RKO (cell line): Measurements from ENCODE around the gene NSMF.

ENCODE experiments used
- DNase-seq: peaks from one replicate; pipeline ENCODE4 v3.0.0-alpha.2; 2016; ENCODE audit warnings: low spot score

The NSMF gene

DNA sequence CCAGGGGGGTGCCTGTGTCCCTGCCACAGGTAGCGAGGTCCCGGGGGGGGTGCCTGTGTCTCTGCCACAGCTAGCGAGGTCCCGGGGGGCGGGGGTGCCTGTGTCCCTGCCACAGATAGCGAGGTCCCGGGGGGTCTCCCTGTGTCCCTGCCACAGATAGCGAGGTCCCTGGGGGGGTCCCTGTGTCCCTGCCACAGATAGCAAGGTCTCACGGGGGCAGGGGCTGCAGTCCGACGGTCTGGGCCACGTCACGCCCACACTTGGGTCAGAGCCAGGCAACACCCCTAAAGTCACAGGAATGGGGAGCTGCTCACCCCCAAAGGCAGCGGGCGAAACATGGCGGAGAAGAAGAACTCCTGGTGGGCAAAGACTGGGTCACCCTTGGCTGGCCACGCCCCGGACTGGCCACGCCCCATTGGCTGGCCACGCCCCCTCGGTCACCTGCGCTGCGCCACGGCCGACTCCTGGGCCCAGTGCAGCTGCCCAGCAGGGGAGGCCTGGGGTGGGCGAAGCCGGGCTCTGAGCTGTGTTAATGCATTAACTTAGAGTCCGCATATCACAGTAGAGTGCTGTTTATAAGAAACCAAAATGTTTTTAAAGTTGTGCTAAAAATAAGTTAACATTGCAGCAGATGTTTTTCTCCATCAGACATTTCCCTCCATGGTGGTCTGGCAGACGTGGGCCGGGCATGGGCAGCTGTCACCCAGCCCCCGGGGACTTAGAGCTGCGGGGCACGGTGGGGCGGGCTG, 29.0 kb downstream of the NSMF start:
- peak; percentile 44 for DNase-seq

DNA sequence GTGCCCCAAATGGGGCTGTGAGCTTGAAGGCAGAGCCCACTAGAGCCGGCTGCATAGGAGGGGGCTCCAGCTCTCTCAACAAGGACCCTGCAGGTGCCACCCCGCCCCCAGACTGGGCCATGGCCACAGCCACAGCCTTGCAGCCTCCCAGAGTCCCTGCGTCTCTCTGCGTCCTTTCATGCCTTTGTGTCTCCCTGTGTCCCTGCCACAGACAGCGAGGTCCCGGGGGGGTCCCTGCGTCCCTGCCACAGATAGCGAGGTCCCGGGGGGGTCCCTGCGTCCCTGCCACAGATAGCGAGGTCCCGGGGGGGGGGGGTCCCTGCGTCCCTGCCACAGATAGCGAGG, 29.6 kb downstream of the NSMF start:
- no peak for DNase-seq

DNA sequence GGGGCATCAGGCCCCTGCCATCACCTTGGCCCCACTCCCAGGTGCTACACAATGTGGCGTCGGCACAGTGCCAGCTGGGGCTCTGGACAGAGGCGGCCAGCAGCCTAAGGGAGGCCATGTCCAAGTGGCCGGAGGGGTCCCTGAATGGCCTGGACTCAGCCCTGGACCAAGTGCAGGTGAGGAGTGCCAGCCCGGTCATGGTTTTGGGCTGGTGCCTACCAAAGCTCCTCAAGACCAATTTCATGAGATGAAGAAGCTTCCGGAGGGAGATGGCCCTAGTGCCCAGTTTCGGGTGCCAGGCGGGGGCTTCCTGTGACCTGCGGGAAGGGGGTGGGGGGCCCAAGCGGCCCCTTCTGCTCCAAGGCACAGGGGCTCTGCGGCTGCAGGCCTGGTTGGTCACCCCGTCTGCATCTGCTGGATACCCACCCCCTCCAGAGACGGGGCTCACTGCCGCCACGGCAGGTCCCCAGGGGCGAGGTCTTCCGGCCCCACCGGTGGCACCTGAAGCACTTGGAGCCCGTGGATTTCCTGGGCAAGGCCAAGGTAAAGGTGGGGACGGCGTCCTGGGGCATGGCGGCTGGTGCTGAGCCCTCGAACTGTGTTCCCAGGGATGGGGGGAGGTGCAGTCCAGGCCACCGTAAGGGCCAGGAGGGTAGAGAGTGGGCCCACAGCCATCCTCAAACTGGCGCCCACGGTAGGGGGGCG, 30.1 kb downstream of the NSMF start:
- DNase-seq = no peak

DNA sequence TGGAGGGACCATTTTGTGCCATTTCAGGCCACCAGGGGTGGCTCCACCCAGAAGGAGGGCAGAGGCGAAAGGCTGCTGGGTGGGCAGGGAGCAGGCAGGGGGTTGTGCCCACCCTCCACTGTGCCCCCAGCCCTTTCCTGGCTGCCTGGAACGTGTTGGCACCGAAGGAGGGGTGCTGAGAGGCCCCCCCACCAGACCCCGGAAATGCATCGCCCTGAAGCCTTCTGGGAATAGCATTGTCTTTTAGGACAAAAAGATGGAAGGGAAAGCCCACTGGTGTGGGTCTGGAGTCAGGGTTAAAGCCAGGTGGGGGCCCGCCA, 30.9 kb downstream of the NSMF start:
- DNase-seq = no peak

DNA sequence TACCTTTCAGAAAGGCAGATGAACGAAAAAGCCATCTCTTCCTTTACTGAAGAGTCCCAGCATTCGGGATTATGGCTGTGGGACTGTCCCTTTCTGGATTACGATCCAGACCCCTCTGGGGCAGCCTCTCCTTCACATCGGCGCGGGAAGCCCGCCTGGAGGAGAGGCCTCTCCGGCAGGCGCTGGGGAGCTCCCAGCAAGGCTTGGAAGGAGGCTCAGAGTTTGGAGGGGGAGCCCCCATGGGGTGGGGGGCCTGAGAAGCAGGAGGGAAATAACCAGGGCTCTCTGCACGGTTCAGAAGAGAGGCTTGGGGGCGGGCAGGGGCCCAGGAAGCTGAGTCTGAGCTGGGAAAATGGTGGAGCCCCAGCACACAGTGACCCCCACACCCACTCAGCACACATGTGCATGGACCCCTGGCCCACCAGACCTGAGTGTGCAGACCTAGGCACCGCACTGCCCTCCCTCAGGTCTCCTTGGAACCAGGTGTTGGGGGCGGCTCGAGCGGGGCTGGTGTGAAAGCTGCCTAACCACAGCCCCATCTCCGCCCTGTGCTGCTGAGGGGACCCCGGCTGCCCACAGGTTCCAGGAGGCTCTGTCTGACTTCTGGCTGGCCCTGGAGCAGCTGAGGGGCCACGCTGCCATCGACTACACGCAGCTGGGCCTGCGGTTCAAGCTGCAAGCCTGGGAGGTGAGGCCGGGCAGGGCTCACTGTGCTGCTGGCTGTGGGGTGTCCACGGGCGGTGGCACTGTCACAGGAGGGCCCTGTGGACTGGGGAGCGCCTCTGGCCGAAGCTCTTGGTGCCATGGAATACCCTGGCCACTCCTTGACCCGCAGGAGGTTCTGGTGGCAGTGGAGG, 31.5 kb downstream of the NSMF start:
- DNase-seq = no peak

DNA sequence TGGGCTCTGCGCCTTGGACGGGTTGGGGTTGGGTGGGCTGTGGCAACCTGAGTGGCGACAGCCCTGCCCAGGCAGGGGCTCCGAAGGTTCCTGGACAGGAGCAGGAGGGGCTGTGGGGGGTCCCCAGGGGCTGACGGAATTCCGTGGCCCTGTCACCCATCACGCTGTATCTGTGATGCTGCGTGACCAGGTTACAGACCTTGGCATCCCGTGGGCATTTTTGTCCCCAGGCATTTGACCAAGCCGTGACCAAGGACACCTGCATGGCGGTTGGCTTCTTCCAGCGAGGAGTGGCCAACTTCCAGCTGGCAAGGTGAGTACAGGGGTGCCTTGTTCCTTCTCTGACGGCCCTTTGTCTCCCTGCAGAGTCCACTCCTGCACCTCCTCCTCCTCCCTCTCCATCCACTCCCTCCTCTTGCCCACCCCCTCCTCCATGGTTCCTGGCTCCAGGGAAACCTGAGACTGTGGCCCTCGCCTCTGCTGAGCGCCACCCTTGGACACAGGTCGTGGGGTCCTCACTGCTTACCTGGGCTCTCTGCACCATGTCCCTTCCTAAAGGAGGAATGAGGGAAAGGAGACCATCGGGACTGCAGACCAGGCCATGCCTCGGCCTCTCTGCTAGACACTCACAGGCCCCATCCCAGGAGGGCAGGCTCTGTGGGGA, 33.0 kb downstream of the NSMF start:
- DNase-seq = no peak

DNA sequence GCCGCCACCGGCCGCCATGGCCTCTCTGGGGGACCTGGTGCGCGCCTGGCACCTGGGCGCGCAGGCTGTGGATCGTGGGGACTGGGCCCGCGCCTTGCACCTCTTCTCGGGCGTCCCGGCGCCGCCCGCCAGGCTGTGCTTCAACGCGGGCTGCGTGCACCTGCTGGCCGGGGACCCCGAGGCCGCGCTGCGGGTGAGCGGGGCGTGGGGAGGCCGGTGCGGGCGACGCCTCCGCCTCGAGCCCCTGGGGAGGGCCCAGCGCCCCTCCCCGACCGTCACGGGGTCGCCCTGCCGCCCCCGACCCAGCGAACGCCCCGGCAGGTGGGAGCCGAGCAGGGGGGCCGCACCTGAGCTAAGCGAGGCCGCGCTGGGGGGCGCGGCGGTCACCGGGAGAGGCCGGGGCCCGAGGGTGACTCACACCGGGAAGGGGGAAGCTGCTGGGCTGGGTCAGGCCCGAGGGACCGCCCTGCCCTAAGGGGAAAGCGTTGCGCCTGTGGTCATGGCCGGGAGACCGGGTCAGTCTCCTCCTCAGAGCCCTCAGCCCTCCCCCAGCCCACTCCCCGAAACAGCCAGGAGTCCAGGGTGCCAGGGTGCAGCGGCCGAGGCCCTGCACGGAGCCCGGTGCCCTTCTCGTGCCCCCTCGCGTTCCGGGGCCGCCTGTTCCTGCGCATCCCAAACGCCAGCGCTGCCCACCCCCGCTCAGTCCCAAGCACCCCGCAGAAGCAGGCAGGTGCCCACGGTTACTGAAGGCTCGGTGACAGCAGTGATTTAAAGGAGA, 35.4 kb downstream of the NSMF start:
- peak; percentile 85 for DNase-seq

DNA sequence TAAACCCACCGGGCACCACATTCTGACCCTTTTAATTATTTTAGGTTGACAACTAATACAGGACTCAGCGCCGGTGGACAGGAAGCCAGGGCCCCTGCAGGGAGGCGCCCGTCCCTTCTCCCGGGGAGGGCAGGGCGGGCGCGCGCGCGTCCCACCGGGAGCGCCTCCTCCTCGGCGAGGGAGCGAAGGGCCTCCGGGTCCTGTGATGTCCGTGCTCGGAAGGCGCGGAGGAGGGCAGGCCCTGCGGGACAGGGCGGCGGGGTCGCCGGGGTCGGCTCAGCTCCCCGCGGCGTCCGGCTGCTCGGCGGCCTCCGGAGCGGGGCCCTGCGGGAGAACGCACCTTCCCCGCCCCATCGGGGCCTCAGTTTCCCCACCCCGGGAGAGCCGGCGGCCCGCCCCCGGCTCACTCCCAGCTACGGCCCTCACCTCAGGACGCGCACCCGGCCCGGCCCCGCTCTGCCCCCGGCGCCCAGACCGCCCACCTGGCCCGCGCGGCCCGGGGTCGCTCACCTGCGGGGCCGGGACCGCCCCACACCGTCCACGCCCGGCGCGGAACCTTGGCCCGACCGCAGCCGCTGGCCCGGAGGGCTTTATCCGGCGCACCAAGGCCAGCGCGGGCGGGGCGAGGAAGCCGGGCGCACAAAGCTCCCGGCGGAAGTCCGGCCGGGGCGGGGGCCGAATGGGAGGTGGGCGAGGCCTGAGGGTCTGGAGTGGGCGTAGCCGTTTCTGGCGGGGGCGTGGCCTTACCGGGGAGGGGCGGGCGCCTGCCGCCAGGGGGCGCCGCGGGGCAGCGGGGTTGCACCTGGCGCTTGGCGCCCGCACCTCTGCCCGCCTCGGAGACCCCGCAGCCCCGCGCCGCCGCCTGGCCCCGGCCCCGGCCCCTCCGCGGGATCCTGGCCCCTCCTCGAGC, 36.3 kb downstream of the NSMF start, which contains the start of the genes EXD3 and NOXA1:
Gene EXD3 (minus strand): TSS at position 559 of the 910 bp plus-strand sequence. CDS start 27,805 bp downstream, outside the sequence.
Gene NOXA1 (plus strand): TSS at position 790 of the 910 bp plus-strand sequence. CDS start 137 bp downstream, outside the sequence.
- DNase-seq = peak; percentile 96

DNA sequence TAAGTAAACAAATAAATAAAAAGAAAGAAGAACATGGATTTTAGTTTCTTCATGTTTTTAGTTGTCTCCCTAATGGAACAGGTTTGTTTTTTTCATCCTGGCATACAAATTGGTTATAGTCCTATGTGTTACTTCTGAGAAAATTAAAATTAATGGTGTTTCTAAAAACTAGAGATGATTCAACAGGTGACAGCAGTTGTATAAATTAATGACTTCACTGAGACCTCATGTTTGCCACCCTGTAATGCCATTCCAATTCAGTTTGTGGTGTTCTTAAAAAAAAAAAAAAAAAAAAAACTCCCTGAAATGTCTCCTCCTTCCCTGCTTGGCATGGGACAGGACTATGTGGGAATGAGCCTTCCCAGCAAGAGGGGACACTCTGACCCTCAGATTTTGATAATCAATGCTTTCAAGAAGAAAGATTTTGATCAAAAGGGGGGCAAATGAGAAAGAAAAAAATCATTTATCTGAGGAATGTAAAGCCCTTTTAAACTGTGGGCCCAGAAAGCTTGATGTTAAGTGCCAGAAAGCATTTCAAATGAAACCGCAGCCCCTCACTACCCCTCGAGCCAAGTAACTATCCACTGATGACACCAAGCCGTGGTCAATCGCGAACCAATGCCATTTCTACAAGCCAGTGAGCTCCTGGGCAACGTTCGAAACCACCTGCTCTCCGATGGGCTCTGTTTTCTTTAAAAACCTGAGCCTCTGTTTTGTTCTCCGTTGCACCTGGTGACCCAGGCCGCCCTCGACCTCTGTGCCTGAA, 37.1 kb downstream of the NSMF start:
- peak; percentile 60 for DNase-seq

DNA sequence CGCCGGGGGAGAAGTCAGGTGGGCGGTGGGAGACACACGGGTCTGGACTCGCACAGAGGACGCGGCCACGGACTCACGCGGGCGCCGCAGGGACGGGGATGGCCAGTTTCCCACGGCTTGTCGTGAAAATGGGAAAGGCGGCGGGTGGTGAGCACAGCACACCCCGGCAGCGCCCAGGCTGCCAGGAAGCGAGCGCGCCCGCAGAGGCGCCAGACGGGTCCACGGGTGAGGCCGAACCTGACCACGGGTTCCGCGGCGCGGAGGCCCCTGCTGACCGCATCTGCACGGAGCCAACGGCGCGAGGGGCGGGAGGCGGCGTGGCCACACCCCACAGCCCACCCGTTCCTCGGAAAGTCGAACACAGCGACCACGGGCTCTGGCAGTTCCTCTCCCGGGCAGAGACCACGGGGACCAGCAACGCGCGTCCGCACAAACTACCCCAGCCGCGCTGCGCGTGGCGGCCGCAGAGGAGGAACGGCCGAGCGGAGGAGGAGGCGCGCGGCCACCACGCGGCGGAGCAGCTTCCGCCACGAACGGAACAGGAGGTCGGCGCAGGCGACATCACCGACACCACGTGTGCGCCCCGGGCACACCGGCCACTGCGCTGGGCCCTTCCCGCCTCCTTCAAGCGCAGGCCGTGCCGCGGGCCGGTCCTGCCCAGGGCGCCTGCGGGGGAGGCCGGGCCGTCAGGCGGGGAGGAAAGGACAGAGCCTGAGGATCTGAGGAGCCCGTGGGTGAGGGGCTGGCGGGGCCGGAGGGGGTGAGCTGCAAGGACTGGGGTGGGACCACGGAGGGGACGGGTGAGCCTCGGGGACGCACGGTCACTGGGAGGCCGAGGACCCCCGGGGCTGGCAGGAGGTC, 41.7 kb downstream of the NSMF start:
- no peak for DNase-seq

DNA sequence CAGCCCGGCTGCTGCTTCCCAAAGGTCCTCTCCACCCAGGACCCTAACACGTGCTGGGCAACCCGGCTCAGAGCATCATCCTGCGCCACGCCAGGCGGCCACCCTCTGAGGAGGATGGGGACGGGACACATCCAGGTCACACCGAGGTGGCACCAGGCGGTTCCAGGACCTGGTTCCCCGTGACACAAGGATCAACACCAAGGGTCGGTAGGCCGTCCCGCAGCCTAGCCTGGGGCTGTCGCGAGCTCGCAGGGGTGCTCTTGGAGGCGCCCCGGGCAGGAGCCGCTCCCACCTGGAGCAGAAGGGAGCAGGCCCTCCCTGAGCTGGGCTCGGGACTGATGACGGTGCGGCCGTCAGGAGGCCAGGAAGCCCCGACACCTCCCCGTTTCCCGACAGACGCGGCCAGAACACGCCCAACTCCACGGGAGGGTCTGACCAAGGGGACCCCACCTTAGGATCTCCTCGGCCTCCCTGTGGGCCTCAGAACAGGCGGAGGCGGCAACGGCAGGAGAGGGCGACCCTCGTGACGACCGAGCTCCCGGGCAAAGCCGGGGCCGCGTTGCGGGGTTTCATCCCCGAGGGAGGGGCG, 42.5 kb downstream of the NSMF start:
- no peak for DNase-seq

DNA sequence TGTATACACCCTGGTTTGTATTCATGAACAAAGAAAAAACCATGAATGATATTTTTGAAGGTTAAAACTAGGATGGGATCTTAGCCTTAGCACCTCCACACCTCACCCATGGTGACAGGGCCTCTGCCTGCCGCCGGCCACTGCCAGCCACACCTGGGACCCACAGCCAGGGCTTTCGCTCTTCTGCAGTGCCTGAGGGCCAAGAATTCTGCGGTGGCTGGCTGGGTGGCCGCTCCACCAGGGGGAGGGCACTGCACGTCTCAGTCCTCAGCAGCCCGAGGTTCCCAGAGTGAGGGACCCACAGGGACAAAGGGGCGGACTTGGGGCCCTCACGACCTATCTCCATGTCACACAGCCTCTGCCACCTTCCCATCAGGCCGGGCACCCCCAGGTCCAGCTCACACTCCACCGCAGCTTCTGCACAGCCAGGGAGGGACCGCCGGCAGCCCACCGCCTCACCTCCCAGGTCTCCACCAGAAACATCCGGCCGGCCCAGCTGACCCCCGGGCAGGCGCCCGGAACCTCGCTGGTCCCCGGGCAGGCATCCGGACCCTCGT, 43.0 kb downstream of the NSMF start:
- DNase-seq = no peak

DNA sequence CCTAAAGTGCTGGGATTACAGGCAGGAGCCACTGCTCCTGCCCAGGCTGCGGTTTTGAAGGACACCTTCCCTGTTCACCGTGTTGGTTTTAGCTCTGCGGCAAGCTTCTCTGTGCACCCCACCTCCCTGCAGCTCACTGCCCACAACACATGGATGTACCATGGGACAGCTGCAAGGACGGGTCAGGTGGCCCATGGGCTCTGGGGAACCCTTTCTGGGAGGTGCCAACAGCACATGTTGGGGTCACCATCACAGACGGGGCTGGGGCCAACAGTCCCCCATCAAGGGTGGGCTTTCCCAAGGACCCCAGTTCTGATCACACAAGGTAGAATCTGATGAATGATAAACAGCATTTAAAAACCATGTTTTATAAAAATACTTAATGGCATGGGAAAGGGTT, 43.7 kb downstream of the NSMF start:
- no peak for DNase-seq

DNA sequence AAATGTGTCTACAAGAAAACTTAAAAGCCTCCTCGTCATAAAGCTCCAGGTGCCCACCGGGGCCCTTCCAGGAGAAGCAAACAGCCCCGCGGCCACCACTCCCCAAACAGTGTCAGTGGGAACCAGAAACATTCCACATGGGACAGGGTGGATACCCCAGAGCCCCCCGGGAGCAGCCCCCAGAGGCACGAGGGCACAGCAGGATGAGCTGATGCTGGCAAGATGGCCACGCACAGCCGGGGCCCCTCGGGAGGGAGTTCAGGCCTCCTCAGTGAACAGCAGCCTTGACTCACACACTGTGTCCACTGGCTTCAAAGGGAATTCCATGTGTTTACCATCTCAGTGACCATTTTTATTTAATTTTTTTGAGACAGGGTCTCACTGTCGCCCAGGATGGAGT, 46.7 kb downstream of the NSMF start:
- DNase-seq = no peak

DNA sequence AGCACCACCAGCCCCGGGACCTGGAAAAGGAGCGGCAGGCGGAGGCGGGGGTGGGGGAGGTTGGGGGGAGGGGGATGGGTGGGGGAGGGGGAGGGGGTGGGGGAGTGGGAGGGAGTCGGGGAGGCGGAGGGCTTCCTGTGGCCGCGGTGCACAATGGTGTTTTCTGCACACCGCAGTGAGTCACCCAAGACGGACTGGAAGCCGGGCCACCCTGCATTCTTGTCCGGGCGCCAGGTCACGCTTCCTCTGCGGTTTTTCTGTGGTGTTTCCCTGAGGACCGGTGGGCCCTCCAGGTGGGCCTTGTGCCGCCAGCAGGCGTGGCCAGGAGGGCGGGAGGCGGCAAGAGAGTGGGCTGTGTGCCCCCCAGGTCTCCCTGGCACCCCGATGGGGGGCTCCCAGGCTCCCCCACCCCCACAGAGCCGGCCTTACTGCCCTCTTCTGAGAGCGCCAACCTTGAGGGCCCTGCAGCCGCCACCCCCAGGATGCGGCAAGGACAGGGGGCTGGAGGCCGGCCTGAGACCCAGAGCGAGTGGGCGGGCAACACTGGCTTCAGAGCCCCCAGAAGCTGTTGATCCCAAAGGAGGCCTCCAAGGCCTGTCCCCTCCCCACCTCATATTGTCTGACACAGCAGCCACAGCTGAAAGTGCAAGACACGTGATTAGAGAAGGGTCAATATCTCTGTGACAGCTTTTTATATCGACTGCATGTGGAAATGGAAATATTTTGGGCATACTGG, 47.3 kb downstream of the NSMF start:
- peak; percentile 81 for DNase-seq

DNA sequence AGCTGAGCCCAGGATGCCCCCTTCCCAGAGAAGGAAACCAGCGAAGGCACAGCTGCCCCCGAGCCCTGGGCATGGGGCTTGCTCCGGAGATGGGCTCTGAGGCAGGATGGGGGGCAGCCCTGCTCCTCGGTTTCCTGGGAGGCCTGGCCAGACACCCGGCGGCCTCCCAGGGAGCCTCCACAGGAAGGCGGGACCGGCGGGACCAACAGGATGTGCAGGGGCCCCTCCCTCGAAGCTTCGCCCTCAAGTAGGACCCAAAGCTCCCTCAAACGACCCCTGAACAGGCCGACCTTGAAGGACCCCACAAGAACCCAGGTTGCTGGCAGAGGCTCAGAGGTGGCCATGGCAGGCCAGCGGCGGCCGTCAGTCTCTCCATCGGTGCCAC, 47.9 kb downstream of the NSMF start:
- no peak for DNase-seq

DNA sequence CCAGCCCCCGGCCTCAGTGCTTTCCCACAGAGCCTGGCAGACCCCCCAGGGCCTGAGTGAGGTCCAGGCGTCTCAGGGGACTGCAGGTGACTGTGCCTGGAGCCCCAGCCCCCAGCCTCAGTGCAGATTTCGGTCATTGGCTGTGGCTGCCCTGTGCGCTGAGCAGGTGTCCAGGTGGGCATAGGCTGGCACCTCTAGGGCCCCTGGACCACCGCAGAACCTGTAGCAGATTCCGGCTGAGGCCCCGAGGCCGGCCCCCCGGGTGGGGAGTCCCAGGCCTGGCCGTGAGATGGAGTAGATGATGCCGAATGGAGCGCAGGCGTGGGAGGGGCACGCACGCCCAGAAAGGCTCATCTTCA, 48.3 kb downstream of the NSMF start:
- DNase-seq = no peak
